Neural crest cell (in vitro differentiated cells): ENCODE measurements around the gene KCNK17. TPM values are rescaled to one million over a fixed set of nuclear protein-coding genes. Genes with fewer than 3 reads are reported as not detected.

Source experiments
- DNase-seq: peaks from one replicate; pipeline ENCODE4 v3.0.0; 2021; ENCODE audit warnings: low read depth, mixed read lengths, low spot score
- H3K27ac Mint-ChIP-seq: one replicate; pipeline ENCODE4 v1.8.0; 2021; ENCODE audit warnings: mild to moderate bottlenecking, mixed read lengths; ENCODE audit not compliant: unreplicated experiment
- H3K27me3 Mint-ChIP-seq: 2 replicates; pipeline ENCODE4 v1.8.0; 2021; ENCODE audit warnings: low read depth, mild to moderate bottlenecking, mixed read lengths
- H3K36me3 Mint-ChIP-seq: 2 replicates; pipeline ENCODE4 v1.8.0; 2021; ENCODE audit warnings: low read depth, mild to moderate bottlenecking, mixed read lengths
- H3K4me1 Mint-ChIP-seq: 2 replicates; pipeline ENCODE4 v1.8.0; 2021; ENCODE audit warnings: mixed read lengths
- H3K4me3 Mint-ChIP-seq: one replicate; pipeline ENCODE4 v1.8.0; 2021; ENCODE audit warnings: mild to moderate bottlenecking, mixed read lengths
- H3K9me3 Mint-ChIP-seq: 2 replicates; pipeline ENCODE4 v1.8.0; 2021; ENCODE audit warnings: mixed read lengths
- total RNA-seq: library from RNA; stranded (reverse); gene quantifications from 2 replicates; pipeline ENCODE4 v1.2.1, GENCODE V29; 2021
- TF ChIP-seq, protein P1 (sequence below): fragments of 200-600 bp; sonication (generic); conservative IDR thresholded peaks from 2 replicates; pipeline ENCODE4 v1.5.0; 2021; ENCODE audit warnings: antibody characterized with exemption, mild to moderate bottlenecking

KCNK17 gene
- total RNA-seq, 1 donor from 2014 or later, result 1.6 TPM

DNA sequence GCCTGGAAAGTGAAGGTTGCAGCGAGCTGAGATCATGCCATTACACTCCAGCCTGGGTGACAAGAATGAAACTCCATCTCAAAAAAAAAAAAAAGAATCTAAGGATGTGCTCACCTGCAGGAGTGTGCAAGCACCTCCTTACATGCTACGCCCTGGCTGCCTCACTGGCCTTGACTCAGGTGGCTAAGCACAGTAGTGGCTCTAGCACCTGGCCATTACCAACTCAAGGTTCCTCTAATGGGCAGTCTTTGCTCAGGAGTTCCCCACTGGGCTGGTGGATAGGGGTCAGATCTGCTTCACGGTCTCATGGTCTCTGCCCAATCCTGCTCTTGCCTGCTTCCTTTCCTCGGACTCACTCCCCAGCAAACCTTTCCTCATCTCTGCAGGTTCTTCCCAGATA is 39.7 kb downstream of the KCNK17 start:
- Mint-ChIP-seq H3K9me3 (no peaks in the 10 kb centered on the region), H3K27ac (no peak overlapping the region), H3K36me3 (no peaks in the 10 kb centered on the region), H3K4me3 (no peak overlapping the region), H3K4me1 (no peaks in the 10 kb centered on the region), H3K27me3 (no peaks in the 10 kb centered on the region)
- TF ChIP-seq, protein P1, sequence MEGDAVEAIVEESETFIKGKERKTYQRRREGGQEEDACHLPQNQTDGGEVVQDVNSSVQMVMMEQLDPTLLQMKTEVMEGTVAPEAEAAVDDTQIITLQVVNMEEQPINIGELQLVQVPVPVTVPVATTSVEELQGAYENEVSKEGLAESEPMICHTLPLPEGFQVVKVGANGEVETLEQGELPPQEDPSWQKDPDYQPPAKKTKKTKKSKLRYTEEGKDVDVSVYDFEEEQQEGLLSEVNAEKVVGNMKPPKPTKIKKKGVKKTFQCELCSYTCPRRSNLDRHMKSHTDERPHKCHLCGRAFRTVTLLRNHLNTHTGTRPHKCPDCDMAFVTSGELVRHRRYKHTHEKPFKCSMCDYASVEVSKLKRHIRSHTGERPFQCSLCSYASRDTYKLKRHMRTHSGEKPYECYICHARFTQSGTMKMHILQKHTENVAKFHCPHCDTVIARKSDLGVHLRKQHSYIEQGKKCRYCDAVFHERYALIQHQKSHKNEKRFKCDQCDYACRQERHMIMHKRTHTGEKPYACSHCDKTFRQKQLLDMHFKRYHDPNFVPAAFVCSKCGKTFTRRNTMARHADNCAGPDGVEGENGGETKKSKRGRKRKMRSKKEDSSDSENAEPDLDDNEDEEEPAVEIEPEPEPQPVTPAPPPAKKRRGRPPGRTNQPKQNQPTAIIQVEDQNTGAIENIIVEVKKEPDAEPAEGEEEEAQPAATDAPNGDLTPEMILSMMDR, result no peak
- DNase-seq, result no peak

GRCh38 chr6:39273406-39273821 is 40.8 kb downstream of the KCNK17 start:
- Mint-ChIP-seq H3K27me3 (no peaks in the 10 kb centered on the region), H3K4me1 (no peaks in the 10 kb centered on the region), H3K27ac (peak overlapping the region; percentile 86), H3K4me3 (no peak overlapping the region), H3K9me3 (no peaks in the 10 kb centered on the region), H3K36me3 (no peaks in the 10 kb centered on the region)
- TF ChIP-seq, protein P1, result no peak
- no peak for DNase-seq

GRCh38 chr6:39269961-39270360 is 44.3 kb downstream of the KCNK17 start:
- Mint-ChIP-seq H3K4me1 (no peaks in the 10 kb centered on the region), H3K27me3 (no peaks in the 10 kb centered on the region), H3K27ac (no peak overlapping the region), H3K36me3 (no peaks in the 10 kb centered on the region), H3K4me3 (no peak overlapping the region), H3K9me3 (no peaks in the 10 kb centered on the region)
- TF ChIP-seq, protein P1, result no peak
- no peak for DNase-seq

GRCh38 chr6:39268721-39269120 is 45.5 kb downstream of the KCNK17 start:
- H3K27me3 Mint-ChIP-seq, result no peaks in the 10 kb centered on the region
- H3K4me1 Mint-ChIP-seq, result no peaks in the 10 kb centered on the region
- peak overlapping the region; percentile 45 for H3K27ac Mint-ChIP-seq
- H3K9me3 Mint-ChIP-seq, result no peaks in the 10 kb centered on the region
- TF ChIP-seq, protein P1, result no peak
- no peaks in the 10 kb centered on the region for H3K36me3 Mint-ChIP-seq
- H3K4me3 Mint-ChIP-seq, result no peak overlapping the region
- no peak for DNase-seq

- Mint-ChIP-seq H3K4me3 (no peak overlapping the region), H3K4me1 (no peaks in the 10 kb centered on the region), H3K36me3 (no peaks in the 10 kb centered on the region), H3K27me3 (peaks cover 2% of the 10 kb centered on the region), H3K27ac (no peak overlapping the region), H3K9me3 (no peaks in the 10 kb centered on the region)
- TF ChIP-seq, protein P1, result no peak
- no peak for DNase-seq
Observed at GRCh38 chr6:39268171-39268570, 46.0 kb downstream of the KCNK17 start.
